ENCODE results near the gene TBRG1.
A peak's percentile ranks its signal among the peaks of the same experiment; 100 is the strongest.

TBRG1 gene

DNA sequence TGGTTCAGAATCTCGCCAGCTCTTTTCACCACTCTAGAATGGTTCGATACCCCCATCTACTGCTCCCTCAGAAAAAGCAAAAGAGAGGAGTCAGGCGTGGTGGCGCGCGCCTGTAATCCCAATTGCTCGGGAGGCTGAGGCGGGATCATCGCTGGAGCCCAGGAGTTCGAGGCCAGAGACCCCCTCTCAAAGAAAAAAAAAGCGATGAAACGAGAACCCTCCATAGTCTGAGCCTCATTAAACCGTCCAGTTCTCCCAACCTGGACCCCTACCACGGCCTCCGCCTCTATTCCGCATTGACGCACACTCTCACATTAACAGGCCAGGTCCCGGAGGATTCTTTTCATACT lies 51.5 kb downstream of the TBRG1 start:
- Mint-ChIP-seq H3K27me3 (no peaks in the 10 kb centered on the region), H3K4me3 (peak overlapping the region; percentile 78), H3K27ac (ENCODE audit: low read depth) (peak overlapping the region; percentile 98), H3K4me1 (peaks cover 21% of the 10 kb centered on the region), H3K36me3 (ENCODE audit: insufficient read depth) (peaks cover 19% of the 10 kb centered on the region), H3K9me3 (no peaks in the 10 kb centered on the region)
- DNase-seq (ENCODE audit: low spot score in 2 of 2), result no peak
- ATAC-seq (replicated peaks; ENCODE audit: extremely low read depth, poor library complexity, severe bottlenecking), result no peak

DNA sequence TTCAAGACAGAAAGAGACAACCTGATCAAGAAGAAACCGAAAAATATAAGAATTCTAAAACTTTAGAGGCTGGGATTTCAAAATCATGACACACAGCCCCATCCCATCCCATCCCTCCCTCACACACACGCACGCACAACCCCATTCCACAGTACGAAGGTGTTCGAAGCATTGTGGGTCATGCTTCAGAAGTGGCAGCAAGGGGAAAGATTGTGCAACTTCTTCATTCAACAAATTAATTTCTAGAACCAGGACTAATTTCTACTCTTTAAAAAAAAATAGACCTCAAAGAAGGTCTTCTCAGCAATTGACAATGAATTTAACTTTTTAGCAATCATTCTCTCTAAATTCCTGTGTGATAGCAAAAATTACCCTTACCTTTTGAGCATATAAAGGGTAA lies 51.9 kb downstream of the TBRG1 start:
- no peak for ATAC-seq (replicated peaks; ENCODE audit: extremely low read depth, poor library complexity, severe bottlenecking)
- Mint-ChIP-seq H3K36me3 (ENCODE audit: insufficient read depth) (peaks cover 19% of the 10 kb centered on the region), H3K27me3 (no peaks in the 10 kb centered on the region), H3K9me3 (no peaks in the 10 kb centered on the region), H3K27ac (ENCODE audit: low read depth) (peak overlapping the region; percentile 98), H3K4me1 (peaks cover 21% of the 10 kb centered on the region), H3K4me3 (peak overlapping the region; percentile 78)
- no peak for DNase-seq (ENCODE audit: low spot score in 2 of 2)

DNA sequence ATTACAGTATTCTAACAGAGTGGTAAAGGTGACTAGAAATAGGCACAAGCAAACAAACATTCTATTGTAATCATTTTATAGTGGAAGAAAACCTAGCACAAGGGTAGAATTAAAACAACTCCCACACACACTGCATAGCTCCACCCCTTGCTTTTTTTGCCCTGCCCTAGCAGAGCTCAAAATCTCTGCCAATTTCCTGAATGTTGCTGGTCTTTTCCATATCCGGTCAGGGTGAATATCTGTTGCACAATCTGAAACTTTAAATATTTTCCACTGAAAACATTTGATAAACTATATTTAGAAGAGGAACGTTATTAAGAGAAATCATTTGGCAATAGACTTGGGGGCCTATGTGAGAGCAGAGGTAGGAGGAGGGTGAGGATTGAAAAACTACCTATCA lies 53.7 kb downstream of the TBRG1 start:
- no peak overlapping the region for H3K27ac Mint-ChIP-seq (ENCODE audit: low read depth)
- H3K4me3 Mint-ChIP-seq, result no peak overlapping the region
- H3K9me3 Mint-ChIP-seq, result no peaks in the 10 kb centered on the region

DNA sequence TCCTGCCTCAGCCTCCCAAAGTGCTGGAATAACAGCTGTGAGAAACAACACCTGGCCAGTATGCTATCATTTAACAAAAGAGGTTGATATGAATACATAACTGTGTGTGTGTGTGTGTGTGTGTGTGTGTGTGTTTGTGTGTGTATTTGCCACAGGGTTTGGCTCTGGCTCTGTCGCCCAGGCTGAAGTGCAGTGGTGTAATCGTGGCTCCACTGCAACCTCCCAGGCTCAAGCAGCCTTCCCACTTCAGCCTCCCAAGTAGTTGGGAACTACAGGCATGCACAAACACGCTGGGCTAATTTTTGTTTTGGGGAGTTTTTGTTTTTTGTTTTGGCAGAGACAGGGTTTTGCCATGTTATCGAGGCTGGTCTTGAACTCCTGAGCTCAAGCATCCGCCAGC lies 55.8 kb downstream of the TBRG1 start:
- Mint-ChIP-seq H3K27ac (ENCODE audit: low read depth) (no peak overlapping the region), H3K9me3 (peaks cover 6% of the 10 kb centered on the region), H3K4me3 (no peak overlapping the region), H3K4me1 (peaks cover 10% of the 10 kb centered on the region), H3K36me3 (ENCODE audit: insufficient read depth) (peaks cover 12% of the 10 kb centered on the region), H3K27me3 (peaks cover 14% of the 10 kb centered on the region)
- no peak for ATAC-seq (replicated peaks; ENCODE audit: extremely low read depth, poor library complexity, severe bottlenecking)
- DNase-seq (ENCODE audit: low spot score in 2 of 2), result no peak

More for the DNA sequence above, 53.7 kb downstream of the TBRG1 start:
- peaks cover 18% of the 10 kb centered on the region for H3K36me3 Mint-ChIP-seq (ENCODE audit: insufficient read depth)
- H3K27me3 Mint-ChIP-seq, result peaks cover 8% of the 10 kb centered on the region
- peaks cover 15% of the 10 kb centered on the region for H3K4me1 Mint-ChIP-seq
- DNase-seq (ENCODE audit: low spot score in 2 of 2) (no peak), ATAC-seq (replicated peaks; ENCODE audit: extremely low read depth, poor library complexity, severe bottlenecking) (no peak)

DNA sequence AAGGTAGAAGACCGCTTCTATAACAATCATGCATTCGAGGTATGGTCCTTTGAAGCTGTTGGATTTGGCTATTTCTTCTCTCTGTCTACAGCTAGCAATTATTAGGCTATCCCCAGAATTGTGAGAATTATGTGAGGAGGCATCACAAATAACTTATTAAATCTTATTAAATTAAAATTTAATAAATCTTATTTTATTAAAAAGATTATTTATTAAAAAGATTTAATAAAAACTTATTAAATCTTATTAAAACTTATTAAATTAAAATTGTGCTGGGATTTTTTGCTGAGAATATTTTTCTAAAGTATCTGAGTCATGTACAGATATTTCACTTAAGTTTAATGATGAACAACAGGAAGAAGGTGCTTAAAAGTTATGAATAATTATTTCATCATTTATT lies 58.8 kb downstream of the TBRG1 start:
- no peaks in the 10 kb centered on the region for H3K4me1 Mint-ChIP-seq
- H3K4me3 Mint-ChIP-seq, result no peak overlapping the region
- no peaks in the 10 kb centered on the region for H3K36me3 Mint-ChIP-seq (ENCODE audit: insufficient read depth)
- H3K27me3 Mint-ChIP-seq, result peaks cover 21% of the 10 kb centered on the region
- no peak overlapping the region for H3K27ac Mint-ChIP-seq (ENCODE audit: low read depth)
- ATAC-seq (replicated peaks; ENCODE audit: extremely low read depth, poor library complexity, severe bottlenecking) (no peak), DNase-seq (ENCODE audit: low spot score in 2 of 2) (no peak)
- peaks cover 6% of the 10 kb centered on the region for H3K9me3 Mint-ChIP-seq

DNA sequence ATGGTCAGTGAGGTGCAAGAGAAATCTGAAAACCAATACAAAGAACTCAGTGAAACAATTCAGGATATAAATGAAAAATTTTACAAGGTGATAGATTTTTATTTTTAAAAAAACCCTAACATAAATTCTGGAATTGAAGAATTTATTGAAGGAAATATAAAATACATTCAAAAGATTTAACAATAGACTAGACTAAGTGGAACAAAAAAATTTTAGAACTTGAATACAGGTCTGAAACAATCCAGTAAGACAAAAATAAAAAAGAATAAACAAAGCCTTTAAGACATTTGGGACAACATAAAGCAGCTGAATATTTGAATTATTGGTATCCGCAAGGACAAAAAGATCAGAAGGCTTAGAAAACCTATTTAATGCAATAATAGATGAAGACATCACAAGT lies 59.8 kb downstream of the TBRG1 start:
- Mint-ChIP-seq H3K4me3 (no peak overlapping the region), H3K27ac (ENCODE audit: low read depth) (no peak overlapping the region), H3K9me3 (peaks cover 6% of the 10 kb centered on the region), H3K27me3 (peaks cover 32% of the 10 kb centered on the region), H3K36me3 (ENCODE audit: insufficient read depth) (no peaks in the 10 kb centered on the region), H3K4me1 (no peaks in the 10 kb centered on the region)
- no peak for ATAC-seq (replicated peaks; ENCODE audit: extremely low read depth, poor library complexity, severe bottlenecking)
- no peak for DNase-seq (ENCODE audit: low spot score in 2 of 2)
